T-cell (primary cell): ENCODE results near the gene RHOB. TPM values are rescaled to one million over a fixed set of nuclear protein-coding genes. Genes with fewer than 3 reads are reported as not detected.

ENCODE experiments used
- ATAC-seq, 4 experiments: fragments of 200-7000 bp in 3 of 4; fragments of 150-1000 bp in 1 of 4; cut with Tn5 transposase; replicated peaks in 1 of 4; 1 replicate in 3 of 4; 2 replicates in 1 of 4; pipeline ENCODE4 v1.10.0; 2021; ENCODE audit warnings: moderate library complexity in 3 of 4, mild to moderate bottlenecking in 2 of 4, moderate number of reproducible peaks in 1 of 4
- CTCF ChIA-PET, 2 donors: fragments of 300-600 bp; sonication (Branson Sonifier 250); formaldehyde crosslinking; loops; one replicate each; lab custom pipeline; 2022; ENCODE audit warnings: antibody characterized with exemption in 2 of 2; lab: Charles Lee
- POLR2A ChIA-PET, 2 donors: fragments of 300-600 bp; sonication (Branson Sonifier 250); formaldehyde crosslinking; loops; one replicate each; lab custom pipeline; 2022; ENCODE audit warnings: antibody characterized with exemption in 2 of 2; lab: Charles Lee
- DNase-seq, 35 experiments: peaks; one replicate each; pipeline versions ENCODE4 v3.0.0 to v3.0.0-alpha.2; 2013 to 2023
- H3K27ac ChIP-seq: one replicate; pipeline ENCODE4 v1.5.1; 2013; ENCODE audit warnings: low read length
- H3K27me3 ChIP-seq, 2 experiments: replicated peaks in 1 of 2; 1 replicate in 1 of 2; 2 replicates in 1 of 2; pipeline versions ENCODE4 v1.6.1 to v1.7.0; 2013; ENCODE audit warnings: low read length in 1 of 2, mixed read lengths in 1 of 2; ENCODE audit not compliant: control insufficient read depth in 2 of 2, insufficient read depth in 2 of 2; ENCODE audit errors: extremely low read depth in 1 of 2
- H3K36me3 ChIP-seq, 2 donors: 1 replicate in 1 of 2; 2 replicates in 1 of 2; pipeline versions ENCODE4 v1.6.1 to v1.7.0; 2013; ENCODE audit warnings: low read length in 1 of 2; ENCODE audit not compliant: control insufficient read depth in 2 of 2, insufficient read depth in 1 of 2; ENCODE audit errors: extremely low read depth in 1 of 2
- H3K4me1 ChIP-seq, 2 experiments: 1 replicate in 1 of 2; 2 replicates in 1 of 2; pipeline versions ENCODE4 v1.6.1 to v1.7.0; 2013; ENCODE audit warnings: low read length in 2 of 2, mixed read lengths in 1 of 2; ENCODE audit not compliant: insufficient read depth in 2 of 2, control insufficient read depth in 1 of 2; ENCODE audit errors: extremely low read depth in 1 of 2
- H3K4me3 ChIP-seq, 2 donors: 1 replicate in 1 of 2; 2 replicates in 1 of 2; pipeline versions ENCODE4 v1.5.1 to v1.7.0; 2013; ENCODE audit warnings: mild to moderate bottlenecking in 2 of 2, low read length in 1 of 2, moderate library complexity in 1 of 2; ENCODE audit not compliant: control insufficient read depth in 1 of 2; ENCODE audit errors: extremely low read depth in 1 of 2
- H3K9me3 ChIP-seq: 2 replicates; pipeline ENCODE4 v1.7.0; 2013
- H3K27ac Mint-ChIP-seq, 2 donors: one replicate each; pipeline ENCODE4 v1.8.0; 2020 to 2021; ENCODE audit warnings: mild to moderate bottlenecking in 2 of 2, mixed read lengths in 2 of 2
- H3K27me3 Mint-ChIP-seq, 2 donors: one replicate each; pipeline ENCODE4 v1.8.0; 2021 to 2022; ENCODE audit warnings: mixed read lengths in 2 of 2
- H3K36me3 Mint-ChIP-seq: one replicate; pipeline ENCODE4 v1.8.0; 2021; ENCODE audit warnings: mixed read lengths
- H3K4me1 Mint-ChIP-seq, 3 donors: one replicate each; pipeline ENCODE4 v1.8.0; 2020 to 2022; ENCODE audit warnings: mixed read lengths in 3 of 3, mild to moderate bottlenecking in 1 of 3
- H3K4me3 Mint-ChIP-seq, 3 donors: one replicate each; pipeline ENCODE4 v1.8.0; 2020 to 2022; ENCODE audit warnings: mild to moderate bottlenecking in 3 of 3, mixed read lengths in 3 of 3, moderate library complexity in 3 of 3
- H3K9me3 Mint-ChIP-seq, 3 donors: one replicate each; pipeline ENCODE4 v1.8.0; 2020 to 2022; ENCODE audit warnings: mixed read lengths in 3 of 3
- WGBS: methylation state at CpG from one replicate; pipeline ENCODE4 v1.1.5; 2013; ENCODE audit warnings: missing lambda C conversion rate; ENCODE audit not compliant: insufficient coverage; 5-methylcytosine and 5-hydroxymethylcytosine counted together
- total RNA-seq, 35 experiments: library from RNA in 6 of 35; stranded (reverse) in 6 of 35; fragments of 120-200 nt in 1 of 35; gene quantifications; one replicate each; pipeline versions ENCODE4 v1.2.1 to v1.2.4 and lab custom pipeline; 2013 to 2026

RHOB gene
- total RNA-seq, 5 donors from 2014 or later (not counting 1 experiment from before 2014, with no cell fraction given) = 11.4 to 42.4 (median 14.7) TPM

GRCh38 chr2:20496076-20496872 is 49.4 kb downstream of the RHOB start:
- no peak overlapping the region for H3K27ac ChIP-seq
- 77% methylated on average over 5 of the region's 10 CpGs for WGBS
- H3K9me3 Mint-ChIP-seq = no peaks in the 10 kb centered on the region
- H3K36me3 Mint-ChIP-seq = no peaks in the 10 kb centered on the region
- no peak overlapping the region for H3K27ac Mint-ChIP-seq
- H3K27me3 ChIP-seq = peaks cover 0 to 20% of the 10 kb centered on the region in 2 experiments
- ATAC-seq = no peak
- no peaks in the 10 kb centered on the region for H3K4me1 Mint-ChIP-seq
- no peaks in the 10 kb centered on the region for H3K9me3 ChIP-seq
- DNase-seq = no peak
- H3K4me3 Mint-ChIP-seq = no peak overlapping the region
- CTCF ChIA-PET = no interaction called here
- H3K4me3 ChIP-seq = no peak overlapping the region
- no peaks in the 10 kb centered on the region for H3K36me3 ChIP-seq
- no peaks in the 10 kb centered on the region for H3K4me1 ChIP-seq
- H3K27me3 Mint-ChIP-seq = peaks cover 5 to 6% of the 10 kb centered on the region in 2 donors
- POLR2A ChIA-PET = no interaction called here

- no peaks in the 10 kb centered on the region for H3K9me3 Mint-ChIP-seq
- H3K27me3 Mint-ChIP-seq = peaks cover 5 to 6% of the 10 kb centered on the region in 2 donors
- no peak overlapping the region for H3K27ac ChIP-seq
- no peaks in the 10 kb centered on the region for H3K36me3 ChIP-seq
- no peak for ATAC-seq
- no peak for DNase-seq
- no peak overlapping the region for H3K4me3 ChIP-seq
- no peaks in the 10 kb centered on the region for H3K4me1 ChIP-seq
- 88% methylated on average over 8 of the region's 11 CpGs for WGBS
- no peaks in the 10 kb centered on the region for H3K9me3 ChIP-seq
- no peak overlapping the region for H3K4me3 Mint-ChIP-seq
- H3K27ac Mint-ChIP-seq = no peak overlapping the region
- peaks cover 0 to 18% of the 10 kb centered on the region in 2 experiments for H3K27me3 ChIP-seq
- CTCF ChIA-PET = no interaction called here
- no peaks in the 10 kb centered on the region for H3K36me3 Mint-ChIP-seq
- POLR2A ChIA-PET = no interaction called here
- H3K4me1 Mint-ChIP-seq = no peaks in the 10 kb centered on the region
Observed at GRCh38 chr2:20496942-20497341, 50.1 kb downstream of the RHOB start.

Other genes with a start within 250 kb of the RHOB start
- 1 to 10 TPM in 1 of 5 donors, under 1 TPM in 2, not detected in 2; 0.82 to 1.2 (median 0.99) TPM for gene SDC1, start 221.9 kb upstream of the RHOB start, total RNA-seq
- gene PUM2, start 96.2 kb upstream of the RHOB start, total RNA-seq = 100 to 1,000 TPM; 128 to 154 (median 138) TPM
- gene HS1BP3, start 204.0 kb downstream of the RHOB start, total RNA-seq = 10 to 100 TPM; 11.1 to 20.7 (median 17.2) TPM
- gene GDF7, start 220.1 kb downstream of the RHOB start, total RNA-seq = under 1 TPM; 0.10 to 0.51 (median 0.16) TPM